A549 (cell line): ENCODE results near the gene POLR1F.

ENCODE experiments used
- CHD2 ChIP-seq: fragments of 150-350 bp; IDR thresholded peaks from 2 replicates; pipeline ENCODE4 v1.6.1; 2014; ENCODE audit warnings: low read length; ENCODE audit not compliant: partially characterized antibody
- RNF2 ChIP-seq: fragments of 200-600 bp; sonication (generic); IDR thresholded peaks from 2 replicates; pipeline ENCODE4 v1.6.1; 2016; ENCODE audit warnings: low read depth, mild to moderate bottlenecking, antibody characterized with exemption, moderate library complexity, borderline replicate concordance
- TF ChIP-seq, protein P1 (sequence below): fragments of >200 bp; sonication (Bioruptor Twin); formaldehyde crosslinking; IDR thresholded peaks from 3 replicates; pipeline ENCODE4 v1.5.1; 2016
- TF ChIP-seq, protein P2 (sequence below): IDR thresholded peaks from 2 replicates; pipeline ENCODE4 v1.6.1; 2012

DNA sequence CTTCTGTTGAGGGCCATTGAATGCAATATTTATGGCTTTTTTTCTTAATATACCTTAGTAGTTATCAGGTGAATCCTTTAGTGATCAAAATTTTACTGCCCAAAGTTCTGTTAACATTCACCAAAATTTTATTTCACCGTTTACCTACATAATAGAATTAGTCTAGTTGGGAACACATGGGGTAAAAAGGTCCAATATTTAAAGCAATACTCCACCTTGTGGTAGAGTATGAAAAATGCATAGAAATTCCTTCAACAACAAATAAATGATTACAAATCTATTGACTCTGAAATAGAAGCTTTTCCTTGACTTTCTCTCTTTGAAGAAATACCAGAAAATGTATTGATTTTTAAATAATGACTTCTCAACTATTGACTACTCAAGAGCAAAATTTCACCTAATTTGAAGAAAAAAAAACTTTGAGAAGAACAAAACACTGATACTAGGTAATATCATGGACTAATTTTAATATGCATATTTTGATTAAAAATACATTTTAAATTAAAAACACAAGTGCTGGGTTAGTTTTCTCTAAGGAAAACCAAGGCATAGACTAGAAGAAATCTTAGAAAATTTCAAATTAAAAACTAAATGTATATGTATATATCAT, 43.3 kb downstream of the POLR1F start:
- TF ChIP-seq RNF2, result no peak
- TF ChIP-seq, protein P1, sequence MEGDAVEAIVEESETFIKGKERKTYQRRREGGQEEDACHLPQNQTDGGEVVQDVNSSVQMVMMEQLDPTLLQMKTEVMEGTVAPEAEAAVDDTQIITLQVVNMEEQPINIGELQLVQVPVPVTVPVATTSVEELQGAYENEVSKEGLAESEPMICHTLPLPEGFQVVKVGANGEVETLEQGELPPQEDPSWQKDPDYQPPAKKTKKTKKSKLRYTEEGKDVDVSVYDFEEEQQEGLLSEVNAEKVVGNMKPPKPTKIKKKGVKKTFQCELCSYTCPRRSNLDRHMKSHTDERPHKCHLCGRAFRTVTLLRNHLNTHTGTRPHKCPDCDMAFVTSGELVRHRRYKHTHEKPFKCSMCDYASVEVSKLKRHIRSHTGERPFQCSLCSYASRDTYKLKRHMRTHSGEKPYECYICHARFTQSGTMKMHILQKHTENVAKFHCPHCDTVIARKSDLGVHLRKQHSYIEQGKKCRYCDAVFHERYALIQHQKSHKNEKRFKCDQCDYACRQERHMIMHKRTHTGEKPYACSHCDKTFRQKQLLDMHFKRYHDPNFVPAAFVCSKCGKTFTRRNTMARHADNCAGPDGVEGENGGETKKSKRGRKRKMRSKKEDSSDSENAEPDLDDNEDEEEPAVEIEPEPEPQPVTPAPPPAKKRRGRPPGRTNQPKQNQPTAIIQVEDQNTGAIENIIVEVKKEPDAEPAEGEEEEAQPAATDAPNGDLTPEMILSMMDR, result peak; percentile 60
- TF ChIP-seq, protein P2, sequence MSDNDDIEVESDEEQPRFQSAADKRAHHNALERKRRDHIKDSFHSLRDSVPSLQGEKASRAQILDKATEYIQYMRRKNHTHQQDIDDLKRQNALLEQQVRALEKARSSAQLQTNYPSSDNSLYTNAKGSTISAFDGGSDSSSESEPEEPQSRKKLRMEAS, result no peak
- no peak for TF ChIP-seq CHD2
